ENCODE results near the gene HOXD9. TPM values are rescaled to one million over a fixed set of nuclear protein-coding genes. Genes with fewer than 3 reads are reported as not detected.

The HOXD9 gene
- total and polyA plus RNA-seq, 5 donors from 2014 or later: not detected

DNA sequence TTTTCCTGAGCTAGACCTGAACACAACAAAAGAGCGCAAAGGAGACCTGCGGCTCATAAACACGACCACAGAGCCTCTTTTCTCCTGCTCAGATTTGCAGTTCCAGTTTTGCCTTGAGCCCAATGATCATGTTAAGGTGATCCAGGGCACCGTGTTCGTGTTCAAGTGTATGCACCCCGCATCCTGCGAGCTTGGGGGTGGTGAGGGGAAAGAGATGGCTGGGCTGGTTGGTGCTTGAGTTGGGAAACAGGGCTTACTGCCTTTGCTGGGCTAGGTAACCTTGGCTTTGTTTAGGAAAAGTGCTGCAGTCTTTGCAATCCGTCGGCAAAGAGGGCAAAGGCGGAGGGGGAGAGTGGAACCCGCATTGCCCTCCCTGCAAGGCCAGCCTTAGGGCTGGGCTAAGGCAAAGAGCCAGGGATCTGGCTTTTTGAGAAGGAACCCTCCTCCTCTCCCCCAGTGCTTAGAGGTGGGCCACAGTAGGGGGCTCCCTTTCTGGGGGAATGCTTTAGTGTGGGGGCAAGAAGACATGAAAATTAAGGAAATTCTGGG, 4.6 kb upstream of the HOXD9 start:
- Histone ChIP-seq H3K36me3 (ENCODE audit: control insufficient read depth, insufficient read depth, low read length) (no peaks in the 10 kb centered on the region), H3K27me3 (ENCODE audit: control insufficient read depth, insufficient read depth, low read length) (peaks cover 65% of the 10 kb centered on the region), H3K4me3 (ENCODE audit: low read depth, low read length) (no peak overlapping the region), H3K4me1 (ENCODE audit: control insufficient read depth, insufficient read depth, low read length, poor library complexity, severe bottlenecking) (peaks cover 10% of the 10 kb centered on the region), H3K9me3 (ENCODE audit: control insufficient read depth in 2 of 2, low read length in 2 of 2) (peaks cover 7 to 16% of the 10 kb centered on the region in 2 experiments), H3K27ac (ENCODE audit: insufficient read depth, low read length, poor library complexity, severe bottlenecking) (no peak overlapping the region)
- Mint-ChIP-seq H3K36me3 (peaks cover 3% of the 10 kb centered on the region), H3K27ac (no peak overlapping the region), H3K9me3 (peaks cover 0 to 18% (median 3%) of the 10 kb centered on the region in 7 donors), H3K27me3 (peaks cover 78% of the 10 kb centered on the region), H3K4me1 (peaks cover 5 to 6% (median 5%) of the 10 kb centered on the region in 4 donors), H3K4me3 (peak overlapping the region in 1 of 4 donors; percentile 69)
- ATAC-seq (ENCODE audit: low read depth in 2 of 2) (no peak), DNase-seq (no peak)

- Mint-ChIP-seq H3K4me1 (peaks cover 6 to 9% (median 7%) of the 10 kb centered on the region in 4 donors), H3K36me3 (peaks cover 3% of the 10 kb centered on the region), H3K27ac (peak overlapping the region in 1 of 3 donors; percentile 84), H3K4me3 (peak overlapping the region in 3 of 4 donors; percentile 41 to 82 (median 49)), H3K9me3 (peaks cover 0 to 16% (median 3%) of the 10 kb centered on the region in 7 donors), H3K27me3 (peaks cover 75% of the 10 kb centered on the region)
- Histone ChIP-seq H3K4me1 (ENCODE audit: control insufficient read depth, insufficient read depth, low read length, poor library complexity, severe bottlenecking) (peaks cover 11% of the 10 kb centered on the region), H3K27ac (ENCODE audit: insufficient read depth, low read length, poor library complexity, severe bottlenecking) (no peak overlapping the region), H3K4me3 (ENCODE audit: low read depth, low read length) (no peak overlapping the region), H3K9me3 (ENCODE audit: control insufficient read depth in 2 of 2, low read length in 2 of 2) (peaks cover 7 to 16% of the 10 kb centered on the region in 2 experiments), H3K27me3 (ENCODE audit: control insufficient read depth, insufficient read depth, low read length) (peaks cover 62% of the 10 kb centered on the region), H3K36me3 (ENCODE audit: control insufficient read depth, insufficient read depth, low read length) (no peaks in the 10 kb centered on the region)
- ATAC-seq (ENCODE audit: low read depth in 2 of 2): no peak
- DNase-seq: peak in 1 of 3 donors; percentile 51
Observed at GRCh38 chr2:176118601-176119339, 3.7 kb upstream of the HOXD9 start.

- H3K27me3 Mint-ChIP-seq: peaks cover 75% of the 10 kb centered on the region
- DNase-seq (no peak), ATAC-seq (ENCODE audit: low read depth in 2 of 2) (no peak)
- Histone ChIP-seq H3K36me3 (ENCODE audit: control insufficient read depth, insufficient read depth, low read length) (no peaks in the 10 kb centered on the region), H3K9me3 (ENCODE audit: control insufficient read depth in 2 of 2, low read length in 2 of 2) (peaks cover 7 to 12% of the 10 kb centered on the region in 2 experiments), H3K4me1 (ENCODE audit: control insufficient read depth, insufficient read depth, low read length, poor library complexity, severe bottlenecking) (peaks cover 11% of the 10 kb centered on the region), H3K27ac (ENCODE audit: insufficient read depth, low read length, poor library complexity, severe bottlenecking) (no peak overlapping the region), H3K27me3 (ENCODE audit: control insufficient read depth, insufficient read depth, low read length) (peaks cover 55% of the 10 kb centered on the region), H3K4me3 (ENCODE audit: low read depth, low read length) (no peak overlapping the region)
- peaks cover 3% of the 10 kb centered on the region for H3K36me3 Mint-ChIP-seq
- peaks cover 6 to 11% (median 8%) of the 10 kb centered on the region in 4 donors for H3K4me1 Mint-ChIP-seq
- peak overlapping the region in 3 of 4 donors; percentile 9 to 61 (median 40) for H3K4me3 Mint-ChIP-seq
- H3K27ac Mint-ChIP-seq: no peak overlapping the region
- peaks cover 0 to 16% (median 3%) of the 10 kb centered on the region in 7 donors for H3K9me3 Mint-ChIP-seq
Observed at GRCh38 chr2:176120364-176121189, 1.9 kb upstream of the HOXD9 start.

DNA sequence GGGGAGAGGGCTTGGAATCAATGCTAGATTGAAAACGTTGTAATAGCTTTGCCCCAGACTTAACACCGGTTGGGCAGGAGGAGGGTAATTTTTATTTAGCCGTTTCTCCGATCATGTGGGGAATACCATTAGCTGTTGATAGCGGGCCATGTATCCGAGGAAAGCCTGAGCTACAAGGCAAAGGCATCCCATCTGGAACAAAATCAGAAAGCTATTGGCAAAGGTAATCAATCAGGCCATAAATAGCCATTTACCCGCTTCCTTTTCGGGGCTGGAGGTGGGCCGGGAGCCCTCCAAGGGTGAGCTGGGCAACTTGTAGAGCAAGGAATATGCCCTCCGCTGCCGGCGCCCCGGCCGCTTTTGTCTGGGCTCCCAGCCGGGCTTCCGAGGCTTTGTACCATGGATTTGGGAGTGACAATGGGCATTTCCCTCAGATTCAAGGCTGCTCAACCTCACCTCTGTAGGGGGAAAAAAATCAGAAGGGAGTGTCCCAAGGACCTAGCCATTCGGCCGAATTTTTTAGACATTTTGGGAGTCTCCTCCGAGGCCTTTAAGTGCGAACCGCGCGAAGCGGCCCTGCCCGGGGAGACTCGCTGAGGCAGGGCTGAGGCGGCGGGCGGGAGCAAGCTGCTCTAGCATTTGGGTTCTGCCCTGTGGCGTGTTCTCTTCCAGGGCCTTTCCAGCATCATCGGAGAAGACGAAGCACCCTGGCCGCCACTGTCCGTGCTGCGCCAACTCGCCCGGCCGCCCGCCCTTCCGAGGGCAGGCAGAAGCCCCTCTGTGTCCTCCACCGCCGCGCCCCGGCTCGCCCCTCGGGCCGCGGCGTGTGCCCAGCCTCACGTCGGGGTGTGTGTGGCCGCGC, 1.1 kb upstream of the HOXD9 start:
- Mint-ChIP-seq H3K27me3 (peaks cover 80% of the 10 kb centered on the region), H3K9me3 (peaks cover 0 to 15% (median 3%) of the 10 kb centered on the region in 7 donors), H3K36me3 (peaks cover 3% of the 10 kb centered on the region), H3K27ac (no peak overlapping the region), H3K4me3 (peak overlapping the region in 2 of 4 donors; percentile 40 to 50), H3K4me1 (peaks cover 6 to 11% (median 8%) of the 10 kb centered on the region in 4 donors)
- no peak overlapping the region for H3K4me3 ChIP-seq (ENCODE audit: low read depth, low read length)
- no peak overlapping the region for H3K27ac ChIP-seq (ENCODE audit: insufficient read depth, low read length, poor library complexity, severe bottlenecking)
- peaks cover 7 to 10% of the 10 kb centered on the region in 2 experiments for H3K9me3 ChIP-seq (ENCODE audit: control insufficient read depth in 2 of 2, low read length in 2 of 2)
- no peaks in the 10 kb centered on the region for H3K36me3 ChIP-seq (ENCODE audit: control insufficient read depth, insufficient read depth, low read length)
- H3K27me3 ChIP-seq (ENCODE audit: control insufficient read depth, insufficient read depth, low read length): peaks cover 61% of the 10 kb centered on the region
- H3K4me1 ChIP-seq (ENCODE audit: control insufficient read depth, insufficient read depth, low read length, poor library complexity, severe bottlenecking): peaks cover 11% of the 10 kb centered on the region
- DNase-seq (no peak), ATAC-seq (ENCODE audit: low read depth in 2 of 2) (no peak)

- peaks cover 7 to 15% (median 10%) of the 10 kb centered on the region in 4 donors for H3K4me1 Mint-ChIP-seq
- H3K27me3 Mint-ChIP-seq: peaks cover 80% of the 10 kb centered on the region
- H3K4me3 ChIP-seq (ENCODE audit: low read depth, low read length): no peak overlapping the region
- no peak overlapping the region for H3K27ac Mint-ChIP-seq
- peaks cover 0 to 15% (median 3%) of the 10 kb centered on the region in 7 donors for H3K9me3 Mint-ChIP-seq
- H3K27ac ChIP-seq (ENCODE audit: insufficient read depth, low read length, poor library complexity, severe bottlenecking): no peak overlapping the region
- DNase-seq (no peak), ATAC-seq (ENCODE audit: low read depth in 2 of 2) (no peak)
- peaks cover 3% of the 10 kb centered on the region for H3K36me3 Mint-ChIP-seq
- peaks cover 11% of the 10 kb centered on the region for H3K4me1 ChIP-seq (ENCODE audit: control insufficient read depth, insufficient read depth, low read length, poor library complexity, severe bottlenecking)
- H3K9me3 ChIP-seq (ENCODE audit: control insufficient read depth in 2 of 2, low read length in 2 of 2): peaks cover 3 to 7% of the 10 kb centered on the region in 2 experiments
- H3K4me3 Mint-ChIP-seq: peak overlapping the region in 3 of 4 donors; percentile 67 to 82 (median 68)
- no peaks in the 10 kb centered on the region for H3K36me3 ChIP-seq (ENCODE audit: control insufficient read depth, insufficient read depth, low read length)
- peaks cover 60% of the 10 kb centered on the region for H3K27me3 ChIP-seq (ENCODE audit: control insufficient read depth, insufficient read depth, low read length)
Observed at GRCh38 chr2:176122052-176122682, 352 bp upstream of the HOXD9 start.

DNA sequence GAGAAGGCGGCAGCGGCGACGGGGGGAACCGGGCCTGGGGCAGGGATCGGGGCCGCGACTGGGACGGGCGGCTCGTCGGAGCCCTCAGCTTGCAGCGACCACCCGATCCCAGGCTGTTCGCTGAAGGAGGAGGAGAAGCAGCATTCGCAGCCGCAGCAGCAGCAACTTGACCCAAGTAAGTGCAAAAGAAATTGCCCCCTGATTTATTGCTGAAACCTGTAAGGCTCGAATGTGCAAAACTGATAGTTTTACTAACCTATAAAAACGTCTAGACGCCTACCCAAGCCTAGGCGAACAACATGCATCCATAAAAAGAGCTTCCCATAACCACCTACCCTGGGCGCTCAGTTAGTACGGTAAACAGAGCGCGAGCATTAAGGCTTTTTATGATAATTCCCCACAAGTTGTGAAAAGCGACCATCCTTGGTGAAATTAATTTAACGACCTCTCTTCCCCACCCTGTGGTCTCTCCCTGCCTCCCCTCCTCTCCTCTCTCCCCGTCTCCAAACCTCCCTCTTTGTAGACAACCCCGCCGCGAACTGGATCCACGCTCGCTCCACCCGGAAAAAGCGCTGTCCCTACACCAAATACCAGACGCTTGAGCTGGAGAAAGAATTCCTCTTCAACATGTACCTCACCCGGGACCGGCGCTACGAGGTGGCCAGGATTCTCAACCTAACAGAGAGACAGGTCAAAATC, 1.0 kb downstream of the HOXD9 start:
- H3K9me3 Mint-ChIP-seq: peaks cover 0 to 13% (median 3%) of the 10 kb centered on the region in 7 donors
- Histone ChIP-seq H3K9me3 (ENCODE audit: control insufficient read depth in 2 of 2, low read length in 2 of 2) (peaks cover 0 to 7% of the 10 kb centered on the region in 2 experiments), H3K27ac (ENCODE audit: insufficient read depth, low read length, poor library complexity, severe bottlenecking) (no peak overlapping the region), H3K4me1 (ENCODE audit: control insufficient read depth, insufficient read depth, low read length, poor library complexity, severe bottlenecking) (peaks cover 12% of the 10 kb centered on the region), H3K36me3 (ENCODE audit: control insufficient read depth, insufficient read depth, low read length) (no peaks in the 10 kb centered on the region), H3K27me3 (ENCODE audit: control insufficient read depth, insufficient read depth, low read length) (peaks cover 63% of the 10 kb centered on the region), H3K4me3 (ENCODE audit: low read depth, low read length) (no peak overlapping the region)
- peaks cover 80% of the 10 kb centered on the region for H3K27me3 Mint-ChIP-seq
- H3K4me1 Mint-ChIP-seq: peaks cover 11 to 23% (median 17%) of the 10 kb centered on the region in 4 donors
- H3K36me3 Mint-ChIP-seq: peaks cover 3% of the 10 kb centered on the region
- no peak for ATAC-seq (ENCODE audit: low read depth in 2 of 2)
- no peak for DNase-seq
- peak overlapping the region; percentile 15 to 61 (median 40) for H3K4me3 Mint-ChIP-seq
- no peak overlapping the region for H3K27ac Mint-ChIP-seq
